Measurements from ENCODE around the gene TOLLIP. TPM values are rescaled to one million over a fixed set of nuclear protein-coding genes. Genes with fewer than 3 reads are reported as not detected.

Gene TOLLIP
- total and polyA plus RNA-seq, 9 of the 15 experiments (the other 6 are each of a cell fraction or from before 2014, with no cell fraction given), result 0.23 to 22.8 (median 7.1) TPM

DNA sequence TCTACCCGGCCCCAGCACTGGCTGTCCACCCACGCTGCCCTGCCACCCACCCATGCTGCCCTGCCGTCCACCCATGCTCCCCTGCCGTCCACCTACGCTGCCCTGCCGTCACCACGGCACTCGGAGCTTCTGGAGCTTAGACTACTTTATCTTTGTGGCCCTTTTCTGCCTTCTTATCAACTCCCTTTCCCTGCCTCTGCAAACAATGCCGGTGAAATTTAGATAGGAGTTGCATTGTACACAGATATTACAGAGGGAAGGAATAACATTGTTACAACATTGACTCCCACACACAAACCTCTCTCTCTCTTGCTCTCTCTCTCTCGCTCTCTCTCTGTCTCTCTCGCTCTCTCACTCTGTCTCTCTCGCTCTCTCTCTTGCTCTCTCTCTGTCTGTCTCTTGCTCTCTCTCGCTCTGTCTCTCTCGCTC lies 46.6 kb upstream of the TOLLIP start (continued):
- TF ChIP-seq TAL1 (IDR thresholded peaks at IDR 0.05) (peak; percentile 60), HDAC1 (IDR thresholded peaks at IDR 0.05) (peak in 1 of 2 experiments; percentile 49; a peak in 1 of 4 replicates)
- TF ChIP-seq, protein P1, sequence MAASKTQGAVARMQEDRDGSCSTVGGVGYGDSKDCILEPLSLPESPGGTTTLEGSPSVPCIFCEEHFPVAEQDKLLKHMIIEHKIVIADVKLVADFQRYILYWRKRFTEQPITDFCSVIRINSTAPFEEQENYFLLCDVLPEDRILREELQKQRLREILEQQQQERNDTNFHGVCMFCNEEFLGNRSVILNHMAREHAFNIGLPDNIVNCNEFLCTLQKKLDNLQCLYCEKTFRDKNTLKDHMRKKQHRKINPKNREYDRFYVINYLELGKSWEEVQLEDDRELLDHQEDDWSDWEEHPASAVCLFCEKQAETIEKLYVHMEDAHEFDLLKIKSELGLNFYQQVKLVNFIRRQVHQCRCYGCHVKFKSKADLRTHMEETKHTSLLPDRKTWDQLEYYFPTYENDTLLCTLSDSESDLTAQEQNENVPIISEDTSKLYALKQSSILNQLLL (CRISPR knock-in tag; IDR thresholded peaks at IDR 0.05; ENCODE audit: borderline replicate concordance), result no peak

DNA sequence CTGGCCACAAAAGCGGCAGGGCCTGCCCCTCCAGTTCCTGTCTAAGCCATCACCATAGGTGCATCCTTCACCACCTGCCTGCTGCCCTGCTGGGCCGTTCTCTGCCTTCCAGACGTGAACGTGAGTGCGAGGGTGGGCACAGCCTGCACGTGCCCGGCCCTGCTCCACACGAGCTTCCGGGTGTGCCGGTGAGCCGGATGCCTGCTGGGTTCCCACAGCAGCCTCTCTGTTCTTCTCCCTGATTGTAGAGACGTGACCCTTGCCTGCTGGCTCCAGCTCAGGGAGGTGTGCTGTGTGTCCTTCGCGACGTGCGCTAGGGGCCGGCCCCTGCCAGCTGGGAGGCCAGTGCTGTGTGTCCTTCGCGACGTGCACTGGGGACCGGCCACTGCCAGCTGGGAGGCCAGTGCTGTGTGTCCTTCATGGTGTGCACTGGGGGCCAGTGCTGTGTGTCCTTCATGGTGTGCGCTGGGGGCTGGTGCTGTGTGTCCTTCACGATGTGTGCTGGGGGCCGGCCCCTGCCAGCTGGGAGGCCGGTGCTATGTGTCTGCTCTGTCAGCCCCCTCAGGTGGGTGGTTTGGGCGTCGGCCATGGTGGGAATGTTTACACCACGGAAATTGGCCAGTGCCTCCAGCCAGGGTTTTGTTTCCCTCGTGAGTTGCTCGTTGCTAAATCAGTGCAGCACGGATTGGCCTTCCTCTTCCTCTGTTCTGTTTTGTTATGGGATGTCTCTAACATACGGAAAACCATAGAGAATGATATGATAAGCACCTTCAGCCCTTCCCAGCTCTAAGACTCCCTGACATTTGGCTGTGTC lies 44.9 kb upstream of the TOLLIP start:
- FAIRE-seq (peak; percentile 37), DNase-seq (ENCODE audit: extremely low read depth in 1 of 4, low spot score in 3 of 4) (no peak), ATAC-seq (no peak)
- Histone ChIP-seq H3K36me3 (ENCODE audit: control insufficient read depth, insufficient read depth, low read length) (no peaks in the 10 kb centered on the region), H3K27me3 (ENCODE audit: control insufficient read depth in 2 of 2, insufficient read depth in 2 of 2, low read length in 2 of 2) (peaks cover 14 to 53% of the 10 kb centered on the region in 2 experiments; a peak in 4 of 5 replicates), H3K79me2 (ENCODE audit: control insufficient read depth, insufficient read depth, low read length) (no peaks in the 10 kb centered on the region), H2AFZ (ENCODE audit: low read depth, low read length) (no peak overlapping the region), H3K4me2 (ENCODE audit: insufficient read depth, low read length) (no peak overlapping the region), H3K9me1 (ENCODE audit: control insufficient read depth, insufficient read depth, low read length) (no peaks in the 10 kb centered on the region), H3K4me3 (no peak overlapping the region), H3K27ac (ENCODE audit: extremely low read depth, low read depth, low read length) (no peak overlapping the region), H3K9ac (ENCODE audit: insufficient read depth in 1 of 2, low read depth in 2 of 2, low read length in 2 of 2) (no peak overlapping the region; a peak in 1 of 4 replicates), H4K20me1 (replicated peaks; ENCODE audit: control insufficient read depth, insufficient read depth, low read length) (peaks cover 6% of the 10 kb centered on the region; the same call in 1 of the 2 replicates), H3K9me3 (replicated peaks; ENCODE audit: control insufficient read depth, insufficient read depth, low read depth, low read length) (no peaks in the 10 kb centered on the region), H3K4me1 (replicated peaks in 1 of 2; ENCODE audit: control insufficient read depth in 2 of 2, insufficient read depth in 2 of 2, low read length in 2 of 2) (peaks cover 14 to 39% of the 10 kb centered on the region in 2 experiments; a peak in 4 of 5 replicates)
- 27% methylated on average over 24 of the region's 32 CpGs for WGBS (ENCODE audit: insufficient coverage, low coverage, missing lambda C conversion rate)
- BruUV-seq (replicated peaks), result no TSS peak
- TF ChIP-seq ZNF174 (CRISPR knock-in tag; IDR thresholded peaks at IDR 0.05) (no peak), ETS2 (tag; IDR thresholded peaks at IDR 0.05; ENCODE audit: borderline replicate concordance, poor library complexity, severe bottlenecking) (no peak)
- intact Hi-C loops (cut with micrococcal nuclease), result no loop called here
- CTCF ChIA-PET (ENCODE audit: low intra/inter-chr PET ratio), result interaction anchor here (0.5 kb wide), 1 partner anchor 418 kb away, joined by 4 read pairs; no protein-coding TSS in a partner anchor
- POLR2A ChIA-PET, result interaction anchor here (0.7 kb wide), 1 partner anchor 37 kb away, joined by 3 read pairs; no protein-coding TSS in a partner anchor
- in situ Hi-C loops (cut with MboI), result no loop called here

Measured in K562 (cell line).